HG03432 (cell line): ENCODE measurements around the gene SMAD3.

Experiments
- ATAC-seq: cut with Tn5 transposase; IDR thresholded peaks from one replicate; pipeline ENCODE4 v1.9.1; 2021; ENCODE audit warnings: mild to moderate bottlenecking, moderate library complexity; ENCODE audit not compliant: unreplicated experiment

SMAD3 gene

GRCh38 chr15:67157521-67158252 is 92.3 kb downstream of the SMAD3 start:
- no peak for ATAC-seq

- no peak for ATAC-seq
These were observed 93.0 kb downstream of the SMAD3 start for GRCh38 chr15:67158367-67158766.

DNA sequence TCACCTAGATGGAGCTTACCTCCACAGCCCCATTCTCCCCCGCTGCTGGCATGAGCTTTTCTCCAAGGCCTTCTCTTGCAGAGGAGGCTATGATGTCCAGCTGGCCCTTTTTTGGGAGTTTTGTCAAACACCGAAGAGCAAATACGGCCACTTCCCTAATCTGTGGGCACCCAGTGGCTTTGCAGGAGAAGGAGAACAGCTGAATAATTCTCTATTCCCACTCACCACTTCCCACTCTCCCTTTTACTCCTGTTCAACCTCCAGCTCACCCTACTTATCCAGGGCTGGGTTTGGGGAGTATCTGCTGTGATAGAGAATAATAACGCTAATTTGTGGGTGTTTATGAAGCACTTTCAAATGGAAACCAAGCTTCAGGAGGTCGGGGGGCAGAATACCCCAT is 96.0 kb downstream of the SMAD3 start:
- ATAC-seq = no peak

GRCh38 chr15:67161881-67162280 is 96.5 kb downstream of the SMAD3 start:
- ATAC-seq = no peak

DNA sequence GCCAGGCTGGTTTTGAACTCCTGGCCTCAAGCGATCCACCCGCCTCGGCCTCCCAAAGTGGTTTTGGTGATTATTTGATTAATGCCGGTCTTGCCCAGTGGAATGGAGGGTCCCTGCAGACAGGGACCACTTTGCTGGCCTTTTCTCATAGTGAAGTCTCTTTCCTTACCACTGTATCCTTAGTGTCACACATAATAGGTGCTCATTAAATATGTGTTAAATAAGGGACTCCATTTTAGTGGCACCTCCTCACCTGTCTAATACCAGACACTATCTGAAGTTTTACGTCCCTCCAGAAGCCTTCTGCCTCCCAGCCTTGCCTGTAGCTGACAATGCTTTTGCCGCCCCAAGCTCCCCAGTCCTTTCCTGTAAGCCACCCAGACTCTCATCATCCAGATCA is 97.8 kb downstream of the SMAD3 start:
- ATAC-seq = no peak

DNA sequence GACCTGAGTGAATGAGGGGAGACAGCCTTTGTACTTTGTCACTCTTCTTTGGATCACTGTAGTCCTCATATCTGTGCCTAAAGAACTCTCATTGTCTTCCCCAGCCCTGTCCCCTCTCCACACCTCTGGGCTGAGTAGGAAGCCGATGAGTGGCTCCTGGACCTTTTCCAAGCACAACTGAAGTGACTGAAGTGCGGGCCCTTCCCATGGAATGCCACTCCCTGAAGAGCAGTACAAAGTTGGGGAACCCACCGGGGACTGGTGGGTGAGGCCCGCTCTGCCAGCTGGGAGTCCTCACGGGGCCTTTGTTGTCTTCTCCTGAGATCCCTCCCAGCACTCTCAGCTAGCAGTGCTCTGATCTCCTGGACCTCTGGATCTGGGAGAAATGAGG is 99.0 kb downstream of the SMAD3 start:
- ATAC-seq = no peak

GRCh38 chr15:67164811-67165253 is 99.4 kb downstream of the SMAD3 start:
- no peak for ATAC-seq

GRCh38 chr15:67165254-67166253 is 100.2 kb downstream of the SMAD3 start:
- ATAC-seq = no peak

GRCh38 chr15:67166280-67167009 is 101.0 kb downstream of the SMAD3 start:
- no peak for ATAC-seq

DNA sequence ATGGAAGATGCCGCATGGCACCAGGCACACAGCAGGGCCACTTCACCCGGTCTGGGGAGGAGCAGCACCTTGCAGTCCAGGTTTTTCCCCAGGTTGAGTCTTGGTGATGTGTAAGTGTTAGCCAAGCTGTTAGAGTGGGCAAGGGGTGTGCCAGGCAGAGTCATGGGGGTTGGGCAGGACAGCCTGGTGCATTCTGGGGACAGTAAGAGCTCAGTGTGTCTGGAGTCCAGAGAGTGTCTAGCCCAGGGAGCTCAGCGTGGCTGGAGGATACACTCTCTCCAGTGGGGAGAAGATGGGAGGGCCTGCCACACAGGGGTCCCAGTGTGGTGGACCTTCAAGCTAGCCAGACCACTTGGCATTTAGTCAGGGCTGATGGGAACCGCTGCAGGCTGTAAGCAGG is 101.7 kb downstream of the SMAD3 start:
- no peak for ATAC-seq

- no peak for ATAC-seq
These were observed 103.3 kb downstream of the SMAD3 start for GRCh38 chr15:67168694-67169093.

DNA sequence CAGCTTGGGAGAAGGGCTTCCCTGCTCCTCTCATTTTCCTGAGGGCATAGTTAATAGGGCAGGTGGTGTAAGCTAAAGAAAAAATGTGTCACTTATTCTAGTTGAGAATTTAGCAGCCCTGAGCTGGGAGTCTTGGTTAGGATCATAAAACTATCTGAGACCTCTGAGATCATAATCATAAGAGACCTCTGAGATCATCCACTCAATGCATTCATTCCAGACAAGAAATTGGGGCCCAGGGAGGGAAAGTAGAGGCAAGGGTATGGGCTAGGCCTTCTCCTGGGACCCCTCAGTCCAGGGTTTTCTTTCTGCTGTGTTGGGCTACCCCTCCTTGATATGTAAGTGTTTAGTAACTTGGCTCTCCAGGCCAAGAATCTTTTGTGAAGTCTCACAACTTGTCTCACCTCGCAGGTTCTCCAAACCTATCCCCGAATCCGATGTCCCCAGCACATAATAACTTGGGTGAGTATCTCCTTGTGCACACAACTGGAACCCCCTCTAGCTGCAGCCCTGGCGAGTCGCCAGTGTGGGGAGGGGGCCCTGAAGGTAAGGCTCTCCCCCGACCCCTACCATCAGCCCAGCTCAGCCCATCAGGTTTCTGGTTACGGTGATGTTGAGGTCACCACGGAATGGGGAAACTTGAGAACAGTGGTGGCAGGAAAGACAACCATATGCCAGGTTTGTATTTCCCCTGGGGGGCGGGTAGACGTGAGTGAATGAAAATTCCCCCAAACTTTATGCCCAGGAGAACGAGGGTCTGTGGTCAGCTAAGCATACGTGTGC is 104.9 kb downstream of the SMAD3 start:
- ATAC-seq = no peak

GRCh38 chr15:67171471-67171870 is 106.1 kb downstream of the SMAD3 start:
- no peak for ATAC-seq

GRCh38 chr15:67172172-67172571 is 106.8 kb downstream of the SMAD3 start:
- ATAC-seq = no peak

- ATAC-seq = no peak
These were observed 107.6 kb downstream of the SMAD3 start for GRCh38 chr15:67173005-67173404.

DNA sequence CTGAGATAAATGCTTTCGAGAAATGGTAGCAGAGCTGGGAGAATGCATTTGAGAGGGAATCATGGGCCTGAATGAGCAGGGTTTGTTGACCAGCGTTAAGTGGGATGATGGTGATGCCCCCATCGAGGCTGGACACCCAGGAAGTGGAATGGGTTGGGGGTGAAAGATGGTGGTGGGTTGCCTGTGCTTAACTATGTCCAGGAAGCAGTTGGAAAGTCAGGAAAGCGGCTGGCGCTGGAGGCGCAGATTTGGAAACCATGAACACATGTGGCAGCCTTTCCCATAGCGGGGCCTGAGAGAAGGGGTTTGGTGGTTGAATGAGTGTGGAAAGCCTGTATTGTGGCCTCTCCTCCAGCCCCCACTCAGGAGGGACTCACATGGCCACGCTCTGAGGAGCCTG is 108.4 kb downstream of the SMAD3 start:
- no peak for ATAC-seq

DNA sequence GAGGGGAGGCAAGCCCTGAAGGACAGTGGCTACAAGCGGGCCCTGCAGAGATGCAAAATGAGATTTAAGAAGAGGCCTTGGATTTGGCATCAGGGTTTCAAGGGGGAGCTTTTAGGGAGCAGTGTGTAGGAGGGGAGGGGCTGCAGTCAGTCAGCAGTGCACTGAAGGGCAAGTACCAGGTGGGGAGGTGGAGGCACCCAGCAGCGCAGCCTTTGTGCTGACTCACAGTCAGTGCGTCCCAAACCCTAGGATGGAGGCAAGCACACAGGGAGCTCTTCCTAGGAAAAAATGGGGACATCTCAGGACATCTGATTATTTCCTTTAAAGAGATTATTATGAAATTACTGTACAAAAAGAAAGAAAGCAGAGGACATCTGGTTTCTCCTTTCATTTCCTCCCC is 109.0 kb downstream of the SMAD3 start:
- ATAC-seq = no peak

- ATAC-seq = no peak
These were observed 109.6 kb downstream of the SMAD3 start for GRCh38 chr15:67174864-67175573.

GRCh38 chr15:67175643-67176071 is 110.3 kb downstream of the SMAD3 start:
- no peak for ATAC-seq
